HG02970 (cell line): ENCODE results near the gene C3orf52.

Experiments
- ATAC-seq: cut with Tn5 transposase; IDR thresholded peaks from one replicate; pipeline ENCODE4 v1.9.1; 2021; ENCODE audit warnings: mild to moderate bottlenecking, moderate library complexity, moderate number of reproducible peaks; ENCODE audit not compliant: unreplicated experiment, low FRiP score

C3orf52 gene

DNA sequence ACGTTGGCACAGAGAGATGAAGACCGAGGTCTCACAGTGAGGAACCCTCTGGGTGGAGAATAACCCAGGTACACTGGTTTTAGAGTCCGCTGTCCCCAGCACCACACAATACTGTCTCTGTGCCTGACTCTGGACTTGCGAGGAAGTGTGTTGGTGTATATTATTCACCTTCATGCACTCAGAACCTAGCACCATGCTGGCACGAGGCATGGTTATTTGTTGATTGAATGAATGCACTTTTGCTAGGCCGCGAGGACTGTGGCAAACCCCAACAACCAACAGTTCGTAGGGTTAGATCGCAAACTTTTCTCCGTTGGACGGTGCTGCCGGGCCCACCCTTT is 484 bp upstream of the C3orf52 start:
- ATAC-seq: no peak

DNA sequence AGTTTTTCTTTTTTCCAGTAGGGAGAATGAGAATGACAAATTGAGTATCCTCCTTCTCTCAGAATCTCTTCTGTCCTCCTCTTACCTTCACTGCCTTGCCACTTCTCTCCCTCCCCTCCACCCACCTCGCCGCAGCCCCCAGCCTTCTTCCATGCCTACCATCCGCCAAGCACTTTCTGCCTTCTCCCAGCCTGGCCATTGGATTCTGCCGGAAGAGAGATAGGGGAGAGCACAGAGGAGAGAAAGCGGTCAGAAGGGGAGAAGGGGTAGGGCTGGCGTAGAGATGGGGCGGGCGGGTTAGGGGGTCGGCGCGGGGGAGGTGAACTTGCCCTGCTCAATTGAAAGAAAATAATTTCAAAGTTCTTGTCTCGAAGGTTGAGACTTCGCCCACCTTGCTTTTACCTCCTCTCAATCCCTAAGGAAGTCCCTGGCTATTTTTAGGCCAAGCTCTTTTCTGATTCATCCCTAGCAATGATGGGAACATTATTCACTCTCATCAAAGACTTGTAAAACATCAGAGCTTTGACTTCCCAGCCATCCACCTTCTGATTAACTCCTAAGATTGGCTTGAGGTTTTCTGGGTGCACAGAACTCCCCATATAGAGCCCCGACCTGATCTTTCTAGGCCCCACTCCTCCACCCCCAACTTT is 811 bp downstream of the C3orf52 start:
- ATAC-seq: no peak

- no peak for ATAC-seq
These were observed 1.6 kb downstream of the C3orf52 start for GRCh38 chr3:112087746-112088145.

GRCh38 chr3:112088944-112089343 is 2.8 kb downstream of the C3orf52 start:
- no peak for ATAC-seq

- no peak for ATAC-seq
These were observed 4.0 kb downstream of the C3orf52 start for GRCh38 chr3:112089956-112090886.

DNA sequence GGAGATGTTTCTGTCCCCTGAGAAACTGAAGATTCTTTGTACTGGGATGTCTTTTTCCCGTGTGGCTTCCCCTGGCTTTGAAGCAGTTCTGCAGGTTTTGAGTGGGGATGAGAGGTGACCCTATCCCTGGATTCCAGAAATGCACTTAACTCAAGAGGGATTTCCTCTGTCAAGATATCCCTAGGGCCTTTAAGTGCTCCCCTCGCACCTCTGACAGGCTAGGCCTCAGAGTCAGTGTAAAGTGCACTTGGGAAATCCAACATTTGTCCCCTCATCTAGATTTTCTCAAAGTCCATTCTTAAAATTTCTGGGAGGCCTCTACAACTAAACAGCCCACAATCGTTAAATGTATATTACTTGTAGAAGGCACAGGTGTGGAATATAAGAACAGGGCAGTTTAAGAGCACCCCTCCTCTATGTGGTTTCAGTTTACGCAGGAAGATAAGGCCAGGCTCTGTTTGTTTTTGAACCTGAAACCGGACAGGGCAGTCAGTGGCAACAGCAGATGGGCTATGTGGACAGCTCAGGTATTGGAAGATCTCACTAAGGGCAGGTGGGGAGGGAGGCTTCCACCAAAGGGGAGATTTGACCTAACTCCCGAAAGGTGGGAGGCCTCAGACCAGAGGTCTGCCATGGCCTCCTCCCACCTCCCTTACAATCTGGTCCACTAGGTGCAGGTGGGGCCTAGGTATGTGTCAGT is 4.8 kb downstream of the C3orf52 start:
- ATAC-seq: no peak

GRCh38 chr3:112092496-112093179 is 6.4 kb downstream of the C3orf52 start:
- ATAC-seq: no peak

DNA sequence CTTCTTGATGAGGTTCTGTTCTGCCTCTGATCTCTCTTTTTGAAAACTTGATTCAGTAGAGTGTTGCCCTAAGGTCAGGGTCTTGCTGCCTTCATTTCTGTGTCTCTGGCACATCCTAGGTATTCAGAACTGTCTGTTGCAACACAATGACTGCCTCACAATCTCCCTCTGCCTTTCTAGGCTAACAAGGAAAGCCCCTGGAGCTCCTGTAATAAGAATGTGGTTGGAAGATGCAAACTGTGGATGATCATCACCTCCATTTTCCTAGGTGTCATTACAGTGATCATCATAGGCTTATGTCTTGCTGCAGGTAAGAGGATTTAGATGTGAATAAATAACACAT is 7.0 kb downstream of the C3orf52 start:
- ATAC-seq: no peak

DNA sequence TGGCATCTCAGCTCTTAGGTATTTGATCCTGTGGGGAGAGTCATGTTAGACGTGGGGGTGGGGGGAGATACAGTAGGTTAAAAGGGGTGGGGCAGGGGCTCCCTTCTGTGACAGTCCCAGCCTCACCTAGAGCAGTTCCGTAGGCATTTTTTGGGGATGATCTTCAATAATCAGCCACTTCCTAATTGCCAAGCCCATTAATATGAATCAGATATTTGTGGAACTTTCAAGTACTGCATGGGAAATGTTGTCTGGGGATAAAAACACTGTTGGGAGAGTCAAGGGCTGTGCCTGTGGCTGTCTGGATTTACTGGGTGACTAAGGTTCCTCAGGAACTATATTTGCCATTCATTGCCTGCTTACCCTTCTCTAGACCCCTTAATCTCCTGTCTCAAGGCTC is 9.5 kb downstream of the C3orf52 start:
- no peak for ATAC-seq

DNA sequence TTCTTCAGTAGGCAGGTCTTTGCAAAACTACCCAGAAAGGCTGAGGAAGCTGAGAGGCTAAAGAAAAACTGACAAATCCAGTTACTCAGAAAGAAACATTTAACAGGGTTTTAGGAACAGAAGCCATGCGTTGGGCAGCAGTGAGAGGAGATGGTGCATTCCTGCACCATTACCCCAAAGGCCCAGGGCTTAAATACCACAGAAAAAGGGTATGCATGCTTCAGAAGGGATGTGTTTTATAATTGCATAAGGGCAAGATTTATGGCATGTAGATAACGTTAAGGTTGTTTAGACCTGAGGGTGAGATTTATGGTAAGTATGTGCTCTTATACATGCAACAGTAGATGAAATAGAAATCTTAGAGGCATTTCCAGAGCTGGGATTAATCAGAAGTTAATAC is 10.0 kb downstream of the C3orf52 start:
- no peak for ATAC-seq

DNA sequence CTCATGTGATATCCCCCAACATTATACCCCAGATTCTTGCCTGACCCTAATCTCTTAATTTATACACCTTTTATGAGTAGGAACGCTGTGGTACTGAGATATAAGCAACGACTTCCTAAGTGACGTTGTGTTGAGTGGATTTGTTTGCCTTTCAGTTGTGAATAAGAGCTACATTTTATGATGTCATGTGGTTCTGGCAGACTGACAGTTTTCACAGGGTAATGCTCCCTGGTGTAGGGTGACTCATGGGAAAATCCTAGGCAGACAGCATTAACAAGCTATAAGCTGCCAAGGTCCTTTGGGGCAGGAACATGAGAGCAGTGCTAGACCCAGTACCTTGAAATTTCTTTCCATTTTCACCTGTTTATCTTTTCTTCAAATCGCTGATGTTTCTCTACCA is 11.2 kb downstream of the C3orf52 start:
- ATAC-seq: no peak

DNA sequence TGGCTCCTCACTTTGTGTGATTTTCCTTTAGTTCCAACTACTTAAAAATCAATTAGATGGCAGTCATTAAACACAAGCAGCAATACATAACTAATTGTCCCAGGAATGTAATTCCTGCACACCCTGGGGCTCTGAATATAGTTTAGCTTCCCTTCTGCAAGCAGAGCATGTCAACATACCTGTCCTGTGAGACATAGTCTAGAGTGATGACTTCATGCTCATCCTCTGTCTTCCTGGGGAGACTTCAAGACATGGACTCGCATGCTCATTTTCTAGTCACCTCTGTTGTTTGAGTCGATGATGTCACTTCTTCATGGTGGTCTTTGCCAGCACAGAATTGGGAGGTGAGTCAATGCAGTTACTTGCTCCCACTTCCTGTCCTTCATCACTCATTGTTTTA is 15.7 kb downstream of the C3orf52 start:
- no peak for ATAC-seq

DNA sequence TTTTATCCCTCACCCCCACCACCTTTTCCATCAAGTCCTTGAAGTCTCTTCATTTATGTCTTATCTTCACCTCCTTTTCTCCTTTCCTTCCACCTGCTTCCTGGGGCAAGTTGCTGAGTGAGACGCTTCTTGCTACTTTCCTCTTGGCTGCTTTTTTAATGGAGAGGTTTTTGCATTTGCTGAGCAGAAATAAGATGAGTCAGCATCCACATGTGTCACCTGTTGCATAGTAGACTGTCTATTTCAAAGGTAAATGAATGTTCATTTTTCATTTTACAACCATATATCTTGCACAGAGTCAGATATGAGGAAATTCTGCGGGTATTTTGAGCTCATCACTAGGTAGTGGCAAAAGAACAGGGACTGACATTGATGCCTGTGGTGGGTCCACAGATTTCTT is 18.6 kb downstream of the C3orf52 start:
- ATAC-seq: no peak

DNA sequence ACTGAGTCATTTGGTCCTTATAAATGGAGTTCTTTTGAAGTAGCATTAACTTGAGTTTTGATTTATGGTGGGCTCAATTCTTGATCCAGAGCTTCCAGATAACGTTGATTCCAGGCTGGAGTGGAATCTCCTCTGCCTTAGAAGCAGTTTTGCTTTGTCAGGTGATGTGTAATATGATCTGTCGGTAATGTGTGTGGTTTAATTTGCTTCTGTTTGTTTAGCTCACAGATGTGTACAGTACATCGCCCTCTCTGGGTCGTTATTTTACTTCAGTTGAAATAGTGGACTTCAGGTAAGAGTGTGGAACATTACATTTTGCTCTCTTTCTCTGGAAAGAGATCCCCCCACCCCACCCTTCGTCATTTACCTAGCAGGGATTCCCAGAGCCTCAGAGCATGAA is 23.1 kb downstream of the C3orf52 start:
- ATAC-seq: no peak

DNA sequence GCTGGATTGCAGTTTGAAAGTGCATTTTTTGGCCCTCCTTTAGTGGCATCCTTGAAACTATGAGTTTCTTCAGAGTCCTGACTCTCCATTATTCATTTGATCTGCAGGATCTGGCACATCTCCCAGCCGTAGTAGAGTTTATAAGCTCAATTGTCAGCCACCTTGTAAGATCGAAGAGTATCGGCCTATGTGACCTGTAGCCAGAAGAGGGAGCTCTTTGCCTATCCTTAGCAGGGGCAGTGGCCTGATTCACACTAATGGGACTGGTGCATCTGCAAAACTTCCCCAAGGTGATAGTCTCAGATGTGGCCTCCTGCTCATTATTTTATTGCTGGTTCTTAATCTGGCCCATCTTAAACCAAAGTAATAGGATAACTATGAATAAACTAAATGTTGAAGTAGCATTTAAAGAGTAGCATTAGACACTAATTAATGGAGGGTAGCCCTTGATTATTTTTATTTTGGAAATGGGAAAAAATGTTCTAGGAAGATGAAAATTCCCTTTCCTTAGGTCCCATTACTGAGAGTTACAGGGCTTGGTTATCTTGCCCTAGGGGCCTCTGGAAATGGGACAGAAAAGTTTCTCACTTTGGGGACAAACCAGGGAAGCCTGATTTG is 25.7 kb downstream of the C3orf52 start:
- no peak for ATAC-seq

GRCh38 chr3:112114576-112115160 is 28.5 kb downstream of the C3orf52 start:
- ATAC-seq: no peak

GRCh38 chr3:112115161-112115739 is 29.1 kb downstream of the C3orf52 start:
- peak; percentile 38 for ATAC-seq

GRCh38 chr3:112115806-112116383 is 29.7 kb downstream of the C3orf52 start:
- no peak for ATAC-seq

- ATAC-seq: no peak
These were observed 30.6 kb downstream of the C3orf52 start for GRCh38 chr3:112116748-112117186.
